HUES48 (cell line): ENCODE data around the gene TDRD10.

ENCODE experiments used
- H3K27ac ChIP-seq: one replicate; pipeline ENCODE4 v1.7.0; 2013; ENCODE audit warnings: low read depth, low read length, inconsistent platforms
- H3K27me3 ChIP-seq: 2 replicates; pipeline ENCODE4 v1.6.1; 2013; ENCODE audit warnings: mild to moderate bottlenecking, low read length; ENCODE audit not compliant: control insufficient read depth, insufficient read depth
- H3K36me3 ChIP-seq: 2 replicates; pipeline ENCODE4 v1.6.1; 2013; ENCODE audit warnings: low read length; ENCODE audit not compliant: control insufficient read depth, insufficient read depth
- H3K4me1 ChIP-seq: 2 replicates; pipeline ENCODE4 v1.6.1; 2013; ENCODE audit warnings: mild to moderate bottlenecking, low read length; ENCODE audit not compliant: control insufficient read depth, insufficient read depth
- H3K4me3 ChIP-seq: 2 replicates; pipeline ENCODE4 v1.5.1; 2013; ENCODE audit warnings: mild to moderate bottlenecking, low read depth, low read length
- H3K9ac ChIP-seq: 2 replicates; pipeline ENCODE4 v1.6.1; 2013; ENCODE audit warnings: mild to moderate bottlenecking, low read depth, low read length, moderate library complexity
- H3K9me3 ChIP-seq: 2 replicates; pipeline ENCODE4 v1.6.1; 2013; ENCODE audit warnings: low read length; ENCODE audit not compliant: control insufficient read depth, insufficient read depth

The TDRD10 gene

DNA sequence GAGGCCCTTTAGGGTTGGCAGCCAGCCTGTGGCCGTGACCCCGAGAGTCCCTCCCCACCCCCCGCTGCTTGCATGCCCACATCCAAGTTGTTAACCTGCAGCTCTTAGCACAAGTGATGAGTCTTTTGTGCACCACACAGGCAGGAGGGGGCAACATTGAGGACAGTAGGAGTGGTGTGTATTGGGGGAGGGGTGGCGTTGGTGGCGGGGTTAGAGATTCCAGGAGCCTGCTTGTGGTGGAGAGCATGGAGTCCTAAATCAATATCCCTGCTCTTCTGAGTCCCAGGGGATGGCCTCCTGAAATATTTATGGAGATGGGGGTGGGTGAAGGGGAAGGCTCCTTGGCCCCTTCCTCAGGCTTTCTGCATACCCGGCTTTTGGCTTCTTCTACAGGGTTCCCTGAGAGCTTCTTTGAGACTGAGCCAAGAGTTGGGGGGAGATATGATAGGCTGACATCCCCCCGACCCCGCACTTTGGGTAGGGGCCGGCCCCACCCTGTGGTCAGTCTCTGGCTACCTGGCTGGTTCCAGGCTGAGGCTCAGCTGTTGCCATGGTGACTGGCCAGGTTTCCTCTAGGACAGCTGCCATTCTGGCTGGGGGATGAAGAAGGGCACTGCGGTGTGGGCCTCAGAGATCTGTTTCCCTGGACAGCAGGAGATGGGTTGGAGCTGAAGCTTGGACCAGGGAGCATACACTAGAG, 70.6 kb downstream of the TDRD10 start:
- no peaks in the 10 kb centered on the region for H3K36me3 ChIP-seq

DNA sequence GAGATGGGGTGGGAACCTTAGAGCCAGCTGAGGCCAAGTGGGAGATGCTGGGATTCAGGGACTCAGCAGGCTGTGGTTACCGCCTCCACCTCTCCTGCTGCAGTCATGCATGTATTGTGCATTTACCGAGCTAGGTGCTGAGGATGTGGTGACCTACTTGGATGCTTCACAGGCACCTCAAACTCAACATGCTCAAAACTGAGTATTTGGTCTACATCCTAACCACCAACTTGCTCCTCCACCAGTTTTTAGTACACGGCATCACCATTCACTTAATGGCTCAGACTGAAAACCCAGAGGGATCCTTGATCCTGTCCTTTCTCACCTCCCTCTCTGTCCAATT, 71.1 kb downstream of the TDRD10 start:
- Histone ChIP-seq H3K27ac (no peak overlapping the region), H3K36me3 (peaks cover 4% of the 10 kb centered on the region; the same call in 1 of the 2 replicates), H3K9me3 (no peaks in the 10 kb centered on the region), H3K9ac (no peak overlapping the region), H3K4me3 (no peak overlapping the region), H3K27me3 (peaks cover 3% of the 10 kb centered on the region; the same call in 1 of the 2 replicates), H3K4me1 (peaks cover 10% of the 10 kb centered on the region; the same call in 1 of the 2 replicates)

More for the DNA sequence above, 70.6 kb downstream of the TDRD10 start:
- peaks cover 12% of the 10 kb centered on the region; the same call in 1 of the 2 replicates for H3K4me1 ChIP-seq
- H3K9ac ChIP-seq, result no peak overlapping the region
- peaks cover 3% of the 10 kb centered on the region; the same call in 1 of the 2 replicates for H3K27me3 ChIP-seq
- H3K9me3 ChIP-seq, result no peaks in the 10 kb centered on the region
- H3K27ac ChIP-seq, result no peak overlapping the region
- no peak overlapping the region for H3K4me3 ChIP-seq

DNA sequence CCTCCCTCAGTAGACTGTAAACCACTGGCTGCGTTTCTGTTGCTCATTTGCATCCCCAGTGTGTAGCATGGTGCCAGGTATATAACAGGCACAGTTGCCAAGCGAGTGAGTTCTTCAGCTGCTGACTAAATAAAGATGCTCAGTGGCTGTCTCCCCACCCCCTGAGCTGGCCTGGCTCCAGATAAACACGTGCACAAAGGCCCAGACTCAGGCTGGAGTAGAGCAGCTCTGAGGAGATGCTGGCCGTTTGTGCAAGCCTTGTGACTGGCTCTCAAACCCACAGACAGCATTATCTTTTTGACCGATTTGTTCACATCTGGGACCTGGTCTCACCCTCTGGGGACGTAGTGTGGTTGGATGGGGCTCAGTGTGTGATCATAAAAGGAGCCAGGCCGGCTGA, 72.7 kb downstream of the TDRD10 start:
- H3K27ac ChIP-seq, result no peak overlapping the region
- H3K36me3 ChIP-seq, result peaks cover 19% of the 10 kb centered on the region
- no peaks in the 10 kb centered on the region for H3K27me3 ChIP-seq
- H3K9me3 ChIP-seq, result no peaks in the 10 kb centered on the region
- no peak overlapping the region for H3K4me3 ChIP-seq
- no peak overlapping the region for H3K9ac ChIP-seq
- H3K4me1 ChIP-seq, result peaks cover 9% of the 10 kb centered on the region; the same call in 1 of the 2 replicates

DNA sequence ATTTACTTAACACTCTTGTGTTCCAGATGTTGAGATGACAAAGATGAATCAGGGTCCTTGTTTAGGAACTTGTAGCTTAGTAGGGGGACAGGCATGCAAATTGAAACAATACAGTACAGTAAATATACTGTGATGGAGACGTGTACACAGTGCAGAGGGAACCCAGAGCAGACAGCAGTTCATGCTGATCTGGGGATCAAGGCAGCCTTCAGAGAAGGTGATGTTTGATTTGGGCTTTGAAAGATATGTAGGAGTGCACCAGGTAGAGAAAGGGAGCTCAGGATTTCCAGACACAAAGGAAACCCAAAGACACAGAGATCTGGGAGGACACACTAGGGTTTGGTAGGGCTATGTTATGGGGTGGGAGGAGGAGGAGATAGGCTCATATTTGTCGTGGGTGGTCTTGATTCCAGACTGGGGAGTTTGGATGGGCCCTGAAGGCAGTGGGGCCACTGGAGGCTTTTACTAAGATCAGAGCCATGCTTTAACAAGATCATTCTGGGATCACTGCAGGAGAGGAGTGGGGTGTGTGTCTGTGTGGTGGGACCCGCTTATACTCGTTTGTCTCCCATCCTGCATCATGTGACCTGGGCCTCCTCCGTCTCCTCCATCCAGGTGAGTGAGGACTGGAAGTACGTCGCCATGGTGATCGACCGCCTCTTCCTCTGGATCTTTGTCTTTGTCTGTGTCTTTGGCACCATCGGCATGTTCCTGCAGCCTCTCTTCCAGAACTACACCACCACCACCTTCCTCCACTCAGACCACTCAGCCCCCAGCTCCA, 73.3 kb downstream of the TDRD10 start:
- Histone ChIP-seq H3K36me3 (peaks cover 26% of the 10 kb centered on the region), H3K4me3 (no peak overlapping the region), H3K9ac (no peak overlapping the region), H3K9me3 (no peaks in the 10 kb centered on the region), H3K4me1 (peaks cover 9% of the 10 kb centered on the region; the same call in 1 of the 2 replicates), H3K27me3 (no peaks in the 10 kb centered on the region), H3K27ac (no peak overlapping the region)

DNA sequence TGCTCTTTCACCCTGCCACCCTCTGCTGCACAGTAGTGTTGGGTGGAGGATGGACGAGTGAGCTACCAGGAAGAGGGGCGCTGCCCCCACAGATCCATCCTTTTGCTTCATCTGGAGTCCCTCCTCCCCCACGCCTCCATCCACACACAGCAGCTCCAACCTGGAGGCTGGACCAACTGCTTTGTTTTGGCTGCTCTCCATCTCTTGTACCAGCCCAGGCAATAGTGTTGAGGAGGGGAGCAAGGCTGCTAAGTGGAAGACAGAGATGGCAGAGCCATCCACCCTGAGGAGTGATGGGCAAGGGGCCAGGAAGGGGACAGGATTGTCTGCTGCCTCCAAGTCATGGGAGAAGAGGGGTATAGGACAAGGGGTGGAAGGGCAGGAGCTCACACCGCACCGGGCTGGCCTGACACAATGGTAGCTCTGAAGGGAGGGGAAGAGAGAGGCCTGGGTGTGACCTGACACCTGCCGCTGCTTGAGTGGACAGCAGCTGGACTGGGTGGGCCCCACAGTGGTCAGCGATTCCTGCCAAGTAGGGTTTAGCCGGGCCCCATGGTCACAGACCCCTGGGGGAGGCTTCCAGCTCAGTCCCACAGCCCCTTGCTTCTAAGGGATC, 74.0 kb downstream of the TDRD10 start:
- no peaks in the 10 kb centered on the region for H3K27me3 ChIP-seq
- H3K36me3 ChIP-seq, result peaks cover 33% of the 10 kb centered on the region
- no peaks in the 10 kb centered on the region for H3K9me3 ChIP-seq
- no peak overlapping the region for H3K4me3 ChIP-seq
- H3K4me1 ChIP-seq, result peaks cover 9% of the 10 kb centered on the region; the same call in 1 of the 2 replicates
- no peak overlapping the region for H3K9ac ChIP-seq
- no peak overlapping the region for H3K27ac ChIP-seq

DNA sequence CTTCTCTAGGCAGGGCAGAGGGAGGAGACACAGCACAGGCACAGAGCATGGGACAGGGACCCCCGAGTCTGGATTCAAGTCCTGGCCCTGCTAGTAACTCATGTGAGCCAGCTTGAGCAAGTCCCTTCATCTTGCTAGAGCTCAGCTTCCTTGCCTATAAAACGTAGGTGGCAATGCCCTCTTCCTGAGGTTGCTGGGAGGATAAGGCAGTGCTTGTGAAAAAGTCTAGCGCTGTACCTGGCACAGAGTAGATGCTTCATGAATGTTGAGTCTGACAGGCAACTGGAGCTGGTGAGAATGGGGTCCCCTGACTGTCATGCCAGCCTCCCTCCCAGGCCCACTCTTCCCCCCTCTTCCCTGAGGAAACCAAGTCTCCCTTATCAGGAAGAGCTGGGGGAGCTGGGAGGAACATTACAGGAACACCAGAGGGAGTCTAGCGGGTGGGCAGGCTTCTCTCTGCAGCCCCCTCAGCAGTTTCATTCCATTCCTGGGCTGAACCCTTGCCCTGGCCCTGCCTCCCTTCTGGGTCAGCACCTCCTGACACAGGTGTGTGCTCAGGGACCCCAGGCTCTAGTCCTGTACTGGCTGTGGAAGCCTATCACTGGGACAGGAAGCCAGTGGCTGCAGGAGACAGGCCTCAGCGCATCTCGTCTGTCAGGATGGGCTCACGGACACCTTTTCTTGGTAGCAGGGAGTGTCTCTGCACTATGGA, 75.5 kb downstream of the TDRD10 start:
- Histone ChIP-seq H3K4me3 (no peak overlapping the region), H3K36me3 (peaks cover 45% of the 10 kb centered on the region), H3K9ac (no peak overlapping the region), H3K27ac (no peak overlapping the region), H3K9me3 (no peaks in the 10 kb centered on the region), H3K4me1 (peaks cover 5% of the 10 kb centered on the region; the same call in 1 of the 2 replicates), H3K27me3 (no peaks in the 10 kb centered on the region)

DNA sequence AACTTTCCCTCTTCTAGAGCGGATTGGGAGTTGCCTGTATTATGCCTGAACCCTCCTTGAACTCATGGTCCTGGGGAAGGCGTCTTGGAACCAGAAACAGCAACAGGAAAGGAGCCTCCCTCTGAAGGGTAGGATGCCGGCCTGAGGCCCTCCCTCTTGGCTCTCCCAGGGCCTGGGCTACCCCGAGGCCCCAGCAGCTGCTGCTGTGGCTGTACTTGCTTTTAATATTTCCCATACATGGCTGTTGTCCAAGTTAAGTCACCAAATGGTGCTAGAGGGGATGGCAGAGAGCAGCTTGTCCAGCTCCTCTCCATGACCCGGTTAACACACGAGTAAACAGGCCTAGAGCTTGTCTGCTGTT, 76.0 kb downstream of the TDRD10 start:
- no peak overlapping the region for H3K9ac ChIP-seq
- H3K27me3 ChIP-seq, result no peaks in the 10 kb centered on the region
- peaks cover 5% of the 10 kb centered on the region; the same call in 1 of the 2 replicates for H3K4me1 ChIP-seq
- peaks cover 50% of the 10 kb centered on the region for H3K36me3 ChIP-seq
- H3K4me3 ChIP-seq, result no peak overlapping the region
- H3K27ac ChIP-seq, result no peak overlapping the region
- H3K9me3 ChIP-seq, result no peaks in the 10 kb centered on the region

DNA sequence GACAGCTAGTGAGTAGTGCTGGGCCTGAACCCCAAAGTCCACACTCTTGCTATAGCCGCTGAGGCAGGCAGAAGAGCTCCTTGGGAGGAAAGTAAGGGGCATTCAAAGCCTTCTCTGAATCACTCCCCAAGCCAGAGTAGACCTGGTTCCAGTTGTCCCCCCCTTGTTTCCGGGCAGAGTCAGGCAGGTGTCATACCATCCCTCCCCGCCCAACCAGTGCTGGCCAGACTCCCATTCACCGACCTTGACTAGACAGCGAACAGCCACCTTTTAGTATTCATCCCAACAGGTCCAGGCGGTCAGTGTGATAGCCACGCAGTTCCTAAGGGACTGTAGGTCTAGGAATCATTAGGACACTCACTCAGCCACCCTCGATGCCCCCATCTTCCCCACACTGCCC, 77.4 kb downstream of the TDRD10 start:
- Histone ChIP-seq H3K4me3 (no peak overlapping the region), H3K9me3 (no peaks in the 10 kb centered on the region), H3K9ac (no peak overlapping the region), H3K27ac (no peak overlapping the region), H3K4me1 (peaks cover 4% of the 10 kb centered on the region; the same call in 1 of the 2 replicates), H3K36me3 (peaks cover 64% of the 10 kb centered on the region), H3K27me3 (no peaks in the 10 kb centered on the region)

DNA sequence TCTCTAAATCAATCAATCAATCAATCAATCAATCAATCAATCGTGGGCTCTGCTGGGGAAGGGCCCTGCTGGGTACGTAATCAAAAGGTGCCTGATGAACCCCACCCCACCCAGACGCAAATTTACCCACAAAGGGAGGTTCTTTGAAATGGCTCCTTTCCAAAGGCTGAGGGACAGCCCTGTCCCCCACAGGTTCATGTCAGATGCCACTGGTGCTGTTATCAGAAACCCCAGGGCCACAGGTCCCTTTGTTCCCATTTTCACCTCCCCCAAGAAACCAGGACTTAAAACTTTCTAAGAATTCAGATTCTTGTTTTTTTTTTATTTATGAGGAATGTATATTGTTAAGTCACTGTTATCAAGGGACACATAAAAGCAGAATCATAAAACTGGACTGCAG, 79.7 kb downstream of the TDRD10 start:
- H3K4me3 ChIP-seq, result no peak overlapping the region
- H3K9ac ChIP-seq, result no peak overlapping the region
- H3K4me1 ChIP-seq, result no peaks in the 10 kb centered on the region
- H3K36me3 ChIP-seq, result peaks cover 88% of the 10 kb centered on the region
- H3K27me3 ChIP-seq, result no peaks in the 10 kb centered on the region
- no peak overlapping the region for H3K27ac ChIP-seq
- H3K9me3 ChIP-seq, result no peaks in the 10 kb centered on the region

DNA sequence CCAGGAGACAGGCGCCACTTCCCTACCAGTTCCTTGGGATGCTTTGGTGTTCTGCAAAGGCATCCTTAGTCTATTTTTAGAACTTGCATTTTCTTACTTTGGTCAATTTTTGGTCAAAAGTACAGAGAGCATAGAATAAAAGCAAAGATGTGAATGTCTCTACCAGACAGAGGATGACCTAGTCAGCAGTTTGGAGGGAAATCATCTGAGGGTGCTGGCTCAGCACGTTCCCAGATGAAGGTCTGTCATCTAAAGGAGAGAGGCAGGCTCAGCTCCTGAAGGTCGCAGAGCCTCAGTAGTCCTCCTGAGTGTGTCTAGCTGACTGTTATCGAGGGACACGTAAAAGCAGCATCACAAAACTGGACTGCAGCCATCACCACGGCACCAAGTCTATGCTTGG, 80.9 kb downstream of the TDRD10 start:
- H3K27ac ChIP-seq, result no peak overlapping the region
- H3K9me3 ChIP-seq, result no peaks in the 10 kb centered on the region
- peaks cover 98% of the 10 kb centered on the region for H3K36me3 ChIP-seq

More for the DNA sequence above, 80.9 kb downstream of the TDRD10 start:
- Histone ChIP-seq H3K4me3 (no peak overlapping the region), H3K9ac (no peak overlapping the region), H3K27me3 (no peaks in the 10 kb centered on the region), H3K4me1 (no peaks in the 10 kb centered on the region)
